NCI-H128 (cell line): ENCODE data around the gene PRR14.

Source experiments
- DNase-seq: peaks from one replicate; lab custom pipeline; 2025; ENCODE audit not compliant: unreplicated experiment; lab: John Stamatoyannopoulos, UW

PRR14 gene

GRCh38 chr16:30650369-30651123, at the start of gene PRR14:
Gene PRR14, plus strand, starts transcription at chr16:30650960. Its CDS starts 686 bp downstream, at chr16:30651646.
- peak; percentile 96 for DNase-seq

- DNase-seq, result no peak
These were observed 48.8 kb upstream of the PRR14 start for GRCh38 chr16:30601966-30602365.

- DNase-seq, result no peak
These were observed 48.0 kb upstream of the PRR14 start for GRCh38 chr16:30602616-30603277.

GRCh38 chr16:30603945-30604315, 46.8 kb upstream of the PRR14 start:
- no peak for DNase-seq

GRCh38 chr16:30604316-30604947, 46.3 kb upstream of the PRR14 start:
- DNase-seq, result no peak

GRCh38 chr16:30605158-30605557, 45.6 kb upstream of the PRR14 start:
- DNase-seq, result no peak

GRCh38 chr16:30606004-30606403, 44.8 kb upstream of the PRR14 start:
- no peak for DNase-seq

GRCh38 chr16:30609002-30609925, 41.5 kb upstream of the PRR14 start:
- DNase-seq, result no peak

- DNase-seq, result peak; percentile 83
These were observed 40.6 kb upstream of the PRR14 start, which contains the start of gene ZNF689 for GRCh38 chr16:30609926-30610839. Gene ZNF689, minus strand, starts transcription at chr16:30610389. Its CDS starts 348 bp downstream, at chr16:30610041.

- peak; percentile 24 for DNase-seq
These were observed 35.2 kb upstream of the PRR14 start for GRCh38 chr16:30615358-30616091.

GRCh38 chr16:30619202-30619601, 31.6 kb upstream of the PRR14 start:
- DNase-seq, result no peak

GRCh38 chr16:30619638-30620037, 31.1 kb upstream of the PRR14 start:
- DNase-seq, result no peak

- no peak for DNase-seq
These were observed 30.6 kb upstream of the PRR14 start for GRCh38 chr16:30620169-30620568.

- DNase-seq, result no peak
These were observed 29.0 kb upstream of the PRR14 start for GRCh38 chr16:30621765-30622164.

- DNase-seq, result no peak
These were observed 28.2 kb upstream of the PRR14 start for GRCh38 chr16:30622455-30623032.

GRCh38 chr16:30623536-30624283, 27.1 kb upstream of the PRR14 start:
- no peak for DNase-seq

GRCh38 chr16:30626236-30626635, 24.5 kb upstream of the PRR14 start:
- no peak for DNase-seq
